Bronchial epithelial cell (primary cell): Measurements from ENCODE around the gene BLMH. TPM values are rescaled to one million over a fixed set of nuclear protein-coding genes. Genes with fewer than 3 reads are reported as not detected.

Source experiments
- DNase-seq: peaks from one replicate; pipeline ENCODE4 v3.0.0-alpha.2; 2010; ENCODE audit warnings: low read depth
- FAIRE-seq: peaks from 2 replicates; lab custom pipeline; 2011; peaks lifted over from hg19 to GRCh38; lab: Jason Lieb, UNC
- H3K27me3 ChIP-seq: 2 replicates; pipeline ENCODE4 v1.5.1; 2011; ENCODE audit warnings: low read length; ENCODE audit not compliant: control insufficient read depth, insufficient read depth
- H3K36me3 ChIP-seq: 2 replicates; pipeline ENCODE4 v1.5.1; 2011; ENCODE audit warnings: low read length; ENCODE audit not compliant: control insufficient read depth, insufficient read depth
- H3K4me3 ChIP-seq: 2 replicates; pipeline ENCODE4 v1.5.1; 2011; ENCODE audit warnings: mild to moderate bottlenecking, low read depth, low read length, control low read depth
- CTCF ChIP-seq: IDR thresholded peaks from 2 replicates; pipeline ENCODE4 v1.5.1; 2011; ENCODE audit warnings: mild to moderate bottlenecking, moderate library complexity, low read length, control low read depth, inconsistent platforms; ENCODE audit not compliant: insufficient read depth, severe bottlenecking
- total RNA-seq: library from RNA; depleted of rRNA; stranded (reverse); fragments of >200 nt; gene quantifications from 2 replicates; pipeline ENCODE4 v1.2.1, GENCODE V29; 2014

The BLMH gene
- total RNA-seq, 1 donor from 2014 or later: 19.0 TPM

GRCh38 chr17:30302241-30302640 is 10.5 kb upstream of the BLMH start:
- Histone ChIP-seq H3K27me3 (no peaks in the 10 kb centered on the region), H3K4me3 (no peak overlapping the region), H3K36me3 (no peaks in the 10 kb centered on the region)
- FAIRE-seq: no peak
- TF ChIP-seq CTCF: no peak
- DNase-seq: no peak

- no peaks in the 10 kb centered on the region for H3K36me3 ChIP-seq
- TF ChIP-seq CTCF: no peak
- H3K27me3 ChIP-seq: no peaks in the 10 kb centered on the region
- DNase-seq: no peak
- no peak overlapping the region for H3K4me3 ChIP-seq
- no peak for FAIRE-seq
These were observed 9.1 kb upstream of the BLMH start for GRCh38 chr17:30300818-30301217.

GRCh38 chr17:30299000-30299399 is 7.3 kb upstream of the BLMH start:
- DNase-seq (no peak), FAIRE-seq (no peak)
- TF ChIP-seq CTCF: peak; percentile 22
- Histone ChIP-seq H3K36me3 (no peaks in the 10 kb centered on the region), H3K4me3 (no peak overlapping the region), H3K27me3 (no peaks in the 10 kb centered on the region)

- H3K36me3 ChIP-seq: no peaks in the 10 kb centered on the region
- FAIRE-seq (no peak), DNase-seq (no peak)
- H3K27me3 ChIP-seq: no peaks in the 10 kb centered on the region
- no peak for TF ChIP-seq CTCF
- H3K4me3 ChIP-seq: no peak overlapping the region
These were observed 6.0 kb upstream of the BLMH start for GRCh38 chr17:30297715-30298114.

GRCh38 chr17:30296499-30297080 is 4.8 kb upstream of the BLMH start:
- FAIRE-seq (no peak), DNase-seq (peak; percentile 10)
- Histone ChIP-seq H3K4me3 (no peak overlapping the region), H3K36me3 (no peaks in the 10 kb centered on the region), H3K27me3 (peaks cover 3% of the 10 kb centered on the region)
- TF ChIP-seq CTCF: no peak

GRCh38 chr17:30292286-30292858 is 628 bp upstream of the BLMH start:
- no peak for TF ChIP-seq CTCF
- H3K36me3 ChIP-seq: peaks cover 3% of the 10 kb centered on the region
- H3K4me3 ChIP-seq: peak overlapping the region; percentile 87
- DNase-seq (peak; percentile 18), FAIRE-seq (no peak)
- peaks cover 3% of the 10 kb centered on the region for H3K27me3 ChIP-seq
